Left renal pelvis (tissue), 4 donors: ENCODE measurements around the gene COP1. TPM values are rescaled to one million over a fixed set of nuclear protein-coding genes. Genes with fewer than 3 reads are reported as not detected.
"Not testable (repeated sequence)": the region's sequence is repeated elsewhere in the genome, so short reads cannot be mapped to it uniquely, and the experiment has no call there.

ENCODE experiments used
- DNase-seq, 4 donors: peaks; one replicate each; pipeline ENCODE4 v3.0.0-alpha.2; 2013; ENCODE audit warnings: low read depth in 4 of 4, low spot score in 3 of 4
- polyA plus RNA-seq, 4 donors: library from polyadenylated mRNA; unstranded; fragments of 120-200 nt; gene quantifications; one replicate each; pipeline ENCODE4 v1.2.1, GENCODE V29; 2013; ENCODE audit not compliant: insufficient read length in 4 of 4

COP1 gene
- 10 to 100 TPM; 53.1 to 69.0 (median 59.4) TPM for polyA plus RNA-seq

DNA sequence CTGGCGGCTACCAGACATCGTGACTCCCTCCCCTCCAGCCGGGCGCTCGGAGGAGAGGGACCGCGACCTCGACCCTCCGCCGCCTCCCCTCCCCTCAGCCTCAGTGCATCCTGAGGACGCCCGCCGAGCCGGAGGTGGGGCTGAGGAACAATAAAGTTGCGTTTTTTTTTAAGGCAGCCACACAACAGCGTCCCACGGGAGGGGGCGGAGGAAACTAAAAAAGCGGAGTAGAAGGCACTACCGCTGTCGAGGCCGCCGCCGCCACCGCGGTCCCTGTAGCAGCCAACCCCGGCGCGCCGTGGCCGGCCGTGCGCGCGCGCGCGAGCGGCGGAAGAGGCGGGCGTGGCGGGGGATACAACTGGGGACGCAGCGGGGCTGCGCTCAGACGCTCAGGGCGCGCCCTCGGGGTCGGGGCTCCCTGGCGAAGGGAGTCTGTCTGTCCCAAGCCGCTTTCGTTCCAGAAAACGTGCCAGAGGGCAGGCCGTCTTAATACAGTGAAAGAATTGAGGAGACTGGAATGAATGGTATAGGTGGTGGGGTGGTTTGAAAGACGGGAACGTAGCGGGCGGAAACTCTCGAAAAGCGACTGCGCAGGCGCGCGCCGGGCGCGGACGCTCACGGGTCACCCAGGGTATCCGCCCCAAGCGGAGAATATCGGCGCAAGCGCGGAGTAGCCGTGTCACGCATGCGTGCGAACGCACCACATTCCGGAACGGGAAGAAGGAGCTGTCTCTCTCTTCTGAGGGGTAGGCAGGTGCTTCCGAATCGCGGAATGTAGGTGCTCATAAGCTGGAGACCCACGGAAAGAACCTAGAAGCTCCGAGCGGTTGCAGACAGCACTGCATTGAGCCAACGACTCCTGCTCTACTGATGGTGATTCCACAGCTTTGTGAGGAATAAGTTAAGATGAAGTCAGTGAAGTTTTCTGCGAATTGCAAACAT, at the start of gene COP1:
Gene COP1, minus strand, starts transcription at position 326 of the 942 bp plus-strand sequence. Its CDS starts 308 bp downstream, at position 18.
- peak; percentile 90 to 95 (median 93) for DNase-seq

- no peak for DNase-seq
These were observed 45.1 kb upstream of the COP1 start for GRCh38 chr1:176252191-176252590.

- DNase-seq = no peak
These were observed 37.8 kb upstream of the COP1 start for GRCh38 chr1:176244851-176245250.

GRCh38 chr1:176243746-176244145, 36.7 kb upstream of the COP1 start:
- DNase-seq = no peak

GRCh38 chr1:176241385-176242015, 34.4 kb upstream of the COP1 start:
- no peak for DNase-seq

DNA sequence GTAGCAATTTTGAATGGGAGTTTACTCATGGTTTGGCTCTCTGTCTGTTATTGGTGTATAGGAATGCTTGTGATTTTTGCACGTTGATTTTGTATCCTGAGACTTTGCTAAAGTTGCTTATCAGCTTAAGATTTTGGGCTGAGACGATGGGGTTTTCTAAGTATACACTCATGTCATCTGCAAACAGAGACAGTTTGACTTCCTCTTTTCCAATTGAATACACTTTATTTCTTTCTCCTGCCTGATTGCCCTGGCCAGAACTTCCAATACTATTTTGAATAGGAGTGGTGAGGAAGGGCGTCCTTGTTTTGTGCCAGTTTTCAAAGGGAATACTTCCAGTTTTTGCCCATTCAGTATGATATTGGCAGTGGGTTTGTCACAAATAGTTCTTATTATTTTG, 26.6 kb upstream of the COP1 start:
- DNase-seq = not testable (repeated sequence)

DNA sequence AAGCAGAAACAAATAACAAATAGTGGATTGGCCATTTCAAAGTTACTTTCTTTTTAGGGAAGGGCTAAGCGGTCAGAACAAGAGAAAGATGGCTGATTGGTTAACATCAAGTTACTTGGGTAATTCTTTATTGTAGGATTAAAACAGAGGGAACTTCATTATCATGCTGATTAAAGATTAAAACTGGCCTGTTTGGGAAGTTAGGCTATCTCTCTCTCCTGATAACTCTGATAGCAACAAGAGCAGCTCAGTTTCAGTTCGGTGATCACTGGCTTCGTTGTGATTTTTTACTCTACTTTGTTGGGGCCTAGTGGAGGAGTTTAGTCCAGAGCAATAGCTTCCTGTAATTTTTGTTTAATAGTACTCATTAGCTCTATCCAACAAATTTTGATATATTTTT, 20.5 kb upstream of the COP1 start:
- DNase-seq = no peak

- no peak for DNase-seq
These were observed 18.8 kb upstream of the COP1 start for GRCh38 chr1:176225911-176226310.

GRCh38 chr1:176225479-176225875, 18.4 kb upstream of the COP1 start:
- DNase-seq = no peak

GRCh38 chr1:176222196-176222595, 15.1 kb upstream of the COP1 start:
- no peak for DNase-seq

- no peak for DNase-seq
These were observed 13.1 kb upstream of the COP1 start for GRCh38 chr1:176220100-176220689.

GRCh38 chr1:176217461-176218099, 10.5 kb upstream of the COP1 start:
- no peak for DNase-seq

DNA sequence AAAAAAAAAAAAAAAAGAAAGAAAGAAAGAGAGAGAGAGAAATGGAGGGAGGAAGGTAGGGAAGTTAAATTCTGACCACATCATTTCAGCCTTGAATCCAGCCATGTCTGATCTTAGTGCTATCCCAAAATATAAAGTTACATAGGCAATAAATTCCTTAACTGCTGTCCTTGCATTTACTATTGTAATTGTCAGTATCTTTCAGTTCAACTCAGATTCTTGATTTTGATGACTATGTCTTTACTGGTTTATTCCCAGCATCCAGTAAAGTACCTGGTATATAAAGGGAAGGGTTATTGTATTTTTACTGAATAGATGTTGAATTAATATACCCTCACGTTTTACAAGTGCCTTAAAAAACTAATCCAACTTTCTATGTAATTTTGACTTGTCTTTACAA, 8.9 kb upstream of the COP1 start:
- DNase-seq = no peak

DNA sequence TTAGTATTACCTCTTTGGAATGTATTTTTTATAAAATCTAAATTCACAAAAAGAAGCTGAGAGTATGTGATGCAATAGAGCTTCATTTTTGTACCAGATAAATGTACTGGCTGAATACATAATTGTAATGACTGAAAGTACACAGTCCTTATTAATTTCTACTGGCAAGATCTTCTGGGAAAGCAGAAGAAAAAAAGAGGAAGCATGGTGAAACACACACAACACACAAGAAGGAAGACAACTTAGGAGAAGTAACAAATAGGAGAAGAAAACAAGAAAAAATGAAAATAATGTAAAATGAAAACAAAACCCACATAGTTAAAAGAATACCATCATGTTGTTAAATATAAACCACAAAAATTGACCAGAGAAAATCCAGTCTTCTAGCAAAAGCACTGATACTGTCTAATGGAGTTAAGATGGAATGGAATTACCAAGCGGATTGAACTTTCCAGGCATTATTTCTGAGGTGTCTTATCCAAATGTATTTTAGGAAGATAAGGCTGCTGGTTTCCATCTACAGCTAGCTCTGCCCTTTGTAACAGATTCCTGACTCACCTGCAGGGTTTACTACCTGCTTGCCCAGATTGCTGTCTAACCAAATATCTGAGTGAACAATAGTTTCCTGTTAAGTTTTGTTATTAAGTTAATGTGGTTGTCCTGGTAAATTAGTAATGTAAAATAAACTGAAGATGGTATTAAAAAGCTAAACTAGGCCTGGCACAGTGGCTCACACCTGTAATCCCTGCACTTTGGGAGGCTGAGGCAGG, 4.5 kb upstream of the COP1 start:
- no peak for DNase-seq

GRCh38 chr1:176208034-176208433, 948 bp upstream of the COP1 start:
- DNase-seq = no peak

- peak; percentile 22 to 37 (median 30) for DNase-seq
These were observed 803 bp downstream of the COP1 start for GRCh38 chr1:176206006-176206960.

DNA sequence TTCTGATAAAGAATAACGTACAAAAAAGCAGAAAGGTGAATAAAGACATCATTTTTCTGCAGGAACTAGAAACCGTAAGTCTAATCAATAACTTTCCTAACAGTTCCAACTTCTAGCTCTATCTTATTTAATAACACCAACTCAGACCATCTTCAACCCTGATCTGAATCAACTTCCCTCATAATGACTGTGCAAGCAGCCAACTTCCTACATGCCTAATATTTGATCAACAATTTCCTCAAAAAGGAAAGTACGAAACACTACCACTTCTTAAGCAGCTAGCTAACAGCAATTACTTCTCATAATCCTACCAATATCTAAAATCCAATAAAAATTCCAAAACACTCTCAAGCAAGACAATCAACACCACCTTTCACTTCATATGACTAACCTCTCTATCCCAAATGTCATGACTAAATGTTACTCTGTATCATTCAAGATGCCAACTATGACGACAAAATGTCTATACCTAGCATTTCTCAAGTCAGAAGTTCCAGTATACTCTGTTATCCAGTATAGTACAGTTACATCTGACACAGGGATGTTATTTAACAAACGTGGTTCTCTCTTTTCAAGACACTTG, 1.7 kb downstream of the COP1 start:
- no peak for DNase-seq

GRCh38 chr1:176204655-176205054, 2.4 kb downstream of the COP1 start:
- DNase-seq = not testable (repeated sequence)

DNA sequence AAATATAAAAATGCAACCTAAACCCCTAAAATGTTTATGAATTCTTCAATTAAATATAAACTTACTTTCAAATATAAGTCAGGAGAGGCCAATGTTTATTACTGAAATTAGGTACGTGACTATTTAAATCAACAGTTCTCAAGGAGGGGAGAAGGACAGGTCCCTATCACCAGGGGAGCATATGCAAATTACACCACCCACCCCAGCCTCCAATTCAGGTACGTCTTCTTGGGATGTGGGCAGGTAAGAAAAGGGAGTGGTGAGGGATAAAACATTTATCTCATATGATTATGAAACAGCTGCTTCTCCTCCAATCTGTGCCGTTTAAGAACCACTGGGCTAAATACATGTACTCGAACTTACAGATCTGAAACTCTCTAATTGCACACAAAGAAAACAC, 3.4 kb downstream of the COP1 start:
- no peak for DNase-seq
